ENCODE results near the gene CHGA.

DNA sequence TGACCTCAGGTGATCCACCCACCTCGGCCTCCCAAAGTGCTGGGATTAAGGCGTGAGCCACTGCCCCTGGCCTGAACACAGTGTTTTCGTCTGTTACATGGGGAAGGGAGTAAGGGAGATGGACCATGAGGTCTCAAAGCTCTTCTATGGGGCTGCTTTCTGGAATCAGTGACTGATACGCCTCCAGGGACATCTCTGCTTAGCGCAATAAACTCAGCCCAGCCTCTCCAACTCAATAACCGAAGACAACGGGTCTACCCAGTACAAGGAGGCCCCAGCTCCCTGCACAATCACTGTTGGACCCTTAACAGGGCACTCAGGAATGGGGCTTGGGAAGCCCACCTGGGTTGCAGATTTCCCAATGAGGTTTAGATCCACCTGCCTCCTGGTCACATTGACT lies 42.6 kb upstream of the CHGA start:
- TF ChIP-seq, protein P1, sequence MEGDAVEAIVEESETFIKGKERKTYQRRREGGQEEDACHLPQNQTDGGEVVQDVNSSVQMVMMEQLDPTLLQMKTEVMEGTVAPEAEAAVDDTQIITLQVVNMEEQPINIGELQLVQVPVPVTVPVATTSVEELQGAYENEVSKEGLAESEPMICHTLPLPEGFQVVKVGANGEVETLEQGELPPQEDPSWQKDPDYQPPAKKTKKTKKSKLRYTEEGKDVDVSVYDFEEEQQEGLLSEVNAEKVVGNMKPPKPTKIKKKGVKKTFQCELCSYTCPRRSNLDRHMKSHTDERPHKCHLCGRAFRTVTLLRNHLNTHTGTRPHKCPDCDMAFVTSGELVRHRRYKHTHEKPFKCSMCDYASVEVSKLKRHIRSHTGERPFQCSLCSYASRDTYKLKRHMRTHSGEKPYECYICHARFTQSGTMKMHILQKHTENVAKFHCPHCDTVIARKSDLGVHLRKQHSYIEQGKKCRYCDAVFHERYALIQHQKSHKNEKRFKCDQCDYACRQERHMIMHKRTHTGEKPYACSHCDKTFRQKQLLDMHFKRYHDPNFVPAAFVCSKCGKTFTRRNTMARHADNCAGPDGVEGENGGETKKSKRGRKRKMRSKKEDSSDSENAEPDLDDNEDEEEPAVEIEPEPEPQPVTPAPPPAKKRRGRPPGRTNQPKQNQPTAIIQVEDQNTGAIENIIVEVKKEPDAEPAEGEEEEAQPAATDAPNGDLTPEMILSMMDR (IDR thresholded peaks at IDR 0.05), result no peak
- TF ChIP-seq POLR2A (IDR thresholded peaks at IDR 0.05; ENCODE audit: low read length) (no peak), E2F6 (IDR thresholded peaks at IDR 0.05; ENCODE audit: borderline replicate concordance, low read depth) (no peak), CHD2 (IDR thresholded peaks at IDR 0.05; ENCODE audit: low read length, partially characterized antibody) (no peak)
